IMR-90 (cell line): ENCODE data around the gene ZNF175.

Source experiments
- CHD1 ChIP-seq: IDR thresholded peaks from 2 replicates; pipeline ENCODE4 v1.6.1; 2012; ENCODE audit warnings: low read depth, low read length, improper control_type of control experiment
- FOS ChIP-seq: fragments of 150-350 bp; IDR thresholded peaks from 2 replicates; pipeline ENCODE4 v1.6.1; 2016; ENCODE audit warnings: low read depth, low read length
- MAFK ChIP-seq: IDR thresholded peaks from 2 replicates; pipeline ENCODE4 v1.6.1; 2012; ENCODE audit warnings: low read depth, low read length, improper control_type of control experiment
- POLR2A ChIP-seq: IDR thresholded peaks from 2 replicates; pipeline ENCODE4 v1.6.1; 2012; ENCODE audit warnings: mild to moderate bottlenecking, low read depth, low read length
- RCOR1 ChIP-seq: IDR thresholded peaks from 2 replicates; pipeline ENCODE4 v1.6.1; 2012; ENCODE audit warnings: mild to moderate bottlenecking, low read length, improper control_type of control experiment; ENCODE audit not compliant: insufficient replicate concordance
- TF ChIP-seq, protein P1 (sequence below): conservative IDR thresholded peaks from 2 replicates; pipeline ENCODE4 v1.5.1; 2012; ENCODE audit warnings: mild to moderate bottlenecking, low read depth, low read length, improper control_type of control experiment
- TF ChIP-seq, protein P2 (sequence below): fragments of 150-350 bp; IDR thresholded peaks from 2 replicates; pipeline ENCODE4 v1.6.1; 2017; ENCODE audit warnings: mild to moderate bottlenecking, antibody characterized with exemption, low read length, low read depth

DNA sequence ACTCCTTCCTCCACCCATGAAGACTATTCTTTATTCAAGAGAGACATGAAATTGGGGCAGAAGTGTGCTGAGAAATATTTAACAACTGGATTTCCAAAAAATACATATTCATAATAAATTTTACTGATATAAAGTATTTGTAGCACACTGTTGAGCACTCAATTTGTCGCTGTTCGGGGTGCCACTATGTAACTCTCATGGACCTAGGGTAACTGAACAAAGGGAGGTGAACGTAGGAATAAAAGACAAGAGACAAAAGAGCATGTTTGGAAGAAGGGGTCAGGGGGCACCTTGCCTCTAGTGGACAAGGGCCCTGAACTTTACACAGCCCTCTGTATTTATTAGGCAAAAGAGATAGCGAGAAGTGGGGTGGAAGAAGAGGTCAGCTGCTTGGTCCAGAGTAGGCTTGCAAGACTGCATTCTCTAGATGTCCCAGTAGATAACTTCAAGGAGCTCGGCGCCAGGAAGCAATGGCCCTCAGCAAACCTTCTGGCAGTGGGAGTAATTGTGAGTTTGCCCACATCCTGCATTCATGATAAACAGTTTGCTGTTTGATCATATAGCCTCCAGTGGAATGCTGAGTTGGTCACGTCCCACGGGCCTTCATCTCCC is 4.5 kb upstream of the ZNF175 start:
- no peak for TF ChIP-seq POLR2A
- TF ChIP-seq, protein P1, sequence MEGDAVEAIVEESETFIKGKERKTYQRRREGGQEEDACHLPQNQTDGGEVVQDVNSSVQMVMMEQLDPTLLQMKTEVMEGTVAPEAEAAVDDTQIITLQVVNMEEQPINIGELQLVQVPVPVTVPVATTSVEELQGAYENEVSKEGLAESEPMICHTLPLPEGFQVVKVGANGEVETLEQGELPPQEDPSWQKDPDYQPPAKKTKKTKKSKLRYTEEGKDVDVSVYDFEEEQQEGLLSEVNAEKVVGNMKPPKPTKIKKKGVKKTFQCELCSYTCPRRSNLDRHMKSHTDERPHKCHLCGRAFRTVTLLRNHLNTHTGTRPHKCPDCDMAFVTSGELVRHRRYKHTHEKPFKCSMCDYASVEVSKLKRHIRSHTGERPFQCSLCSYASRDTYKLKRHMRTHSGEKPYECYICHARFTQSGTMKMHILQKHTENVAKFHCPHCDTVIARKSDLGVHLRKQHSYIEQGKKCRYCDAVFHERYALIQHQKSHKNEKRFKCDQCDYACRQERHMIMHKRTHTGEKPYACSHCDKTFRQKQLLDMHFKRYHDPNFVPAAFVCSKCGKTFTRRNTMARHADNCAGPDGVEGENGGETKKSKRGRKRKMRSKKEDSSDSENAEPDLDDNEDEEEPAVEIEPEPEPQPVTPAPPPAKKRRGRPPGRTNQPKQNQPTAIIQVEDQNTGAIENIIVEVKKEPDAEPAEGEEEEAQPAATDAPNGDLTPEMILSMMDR, result no peak
- no peak for TF ChIP-seq MAFK
- TF ChIP-seq FOS, result no peak
- no peak for TF ChIP-seq RCOR1
- TF ChIP-seq, protein P2, sequence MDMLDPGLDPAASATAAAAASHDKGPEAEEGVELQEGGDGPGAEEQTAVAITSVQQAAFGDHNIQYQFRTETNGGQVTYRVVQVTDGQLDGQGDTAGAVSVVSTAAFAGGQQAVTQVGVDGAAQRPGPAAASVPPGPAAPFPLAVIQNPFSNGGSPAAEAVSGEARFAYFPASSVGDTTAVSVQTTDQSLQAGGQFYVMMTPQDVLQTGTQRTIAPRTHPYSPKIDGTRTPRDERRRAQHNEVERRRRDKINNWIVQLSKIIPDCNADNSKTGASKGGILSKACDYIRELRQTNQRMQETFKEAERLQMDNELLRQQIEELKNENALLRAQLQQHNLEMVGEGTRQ, result no peak
- no peak for TF ChIP-seq CHD1
